NCI-H2196 treated with DMSO at 0.1 percent for 48 hours (cell line): ENCODE measurements around the gene AUTS2.

Experiments used
- DNase-seq: peaks from one replicate; lab custom pipeline; 2025; ENCODE audit not compliant: unreplicated experiment; lab: John Stamatoyannopoulos, UW

AUTS2 gene

DNA sequence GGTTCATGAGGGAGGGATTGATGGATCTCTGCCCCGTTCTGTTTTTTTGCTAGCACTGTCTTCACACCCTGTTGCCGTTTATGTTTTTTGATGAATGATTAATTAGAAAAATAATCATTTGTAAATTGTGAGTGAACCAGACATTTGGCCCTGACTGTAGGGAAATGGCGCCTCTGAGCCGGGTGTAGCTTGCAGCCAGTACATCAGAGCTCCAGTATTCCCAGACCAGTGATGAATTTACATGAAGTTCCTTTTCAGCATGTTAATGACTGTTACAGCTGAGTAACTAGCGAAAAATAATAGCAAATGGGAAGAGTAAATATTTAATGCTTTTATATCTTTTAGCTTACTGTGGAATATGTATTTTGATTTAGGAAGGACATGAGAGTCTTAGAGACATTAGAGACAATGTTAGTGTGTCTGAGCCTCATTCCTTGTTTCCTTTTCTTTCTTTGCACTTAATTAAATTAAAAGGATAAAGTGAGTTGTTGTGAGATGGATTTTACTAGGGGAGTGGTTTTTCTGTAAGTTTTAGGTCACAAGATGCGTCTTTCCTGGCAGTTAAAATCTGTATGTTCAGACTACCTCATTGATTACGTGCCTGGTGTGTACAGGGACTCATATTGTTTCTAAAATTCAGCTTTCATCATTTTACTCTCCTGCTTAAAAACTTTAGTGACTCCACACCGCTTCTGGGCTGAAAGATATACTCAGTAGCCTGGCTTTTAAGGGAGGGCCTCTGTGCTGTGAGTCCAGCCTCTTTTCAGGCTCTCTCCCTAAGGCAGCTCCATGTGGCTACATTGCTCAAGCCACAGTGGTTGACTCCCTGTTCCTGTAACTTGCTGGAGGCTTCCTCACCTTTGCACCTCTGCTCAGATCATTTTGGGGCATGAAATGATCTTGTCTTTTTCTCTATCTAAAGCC, 86.4 kb downstream of the AUTS2 start:
- DNase-seq, result no peak

DNA sequence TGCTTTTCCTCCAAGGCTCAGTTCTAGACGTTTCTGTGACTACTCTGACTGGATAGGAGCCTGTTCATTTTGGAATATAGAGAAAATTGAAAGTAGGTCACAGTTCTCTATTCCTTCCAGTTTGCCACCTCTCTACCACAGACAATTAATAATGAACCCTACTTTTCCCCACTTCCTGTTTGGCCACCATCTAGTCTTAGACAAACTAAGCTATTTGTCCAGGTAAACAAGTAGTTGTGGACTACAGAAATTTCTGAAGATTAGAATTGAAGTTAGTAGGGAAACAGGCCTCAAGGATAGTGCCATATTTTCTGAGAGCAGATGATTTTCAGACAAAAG, 87.0 kb downstream of the AUTS2 start:
- DNase-seq, result no peak

DNA sequence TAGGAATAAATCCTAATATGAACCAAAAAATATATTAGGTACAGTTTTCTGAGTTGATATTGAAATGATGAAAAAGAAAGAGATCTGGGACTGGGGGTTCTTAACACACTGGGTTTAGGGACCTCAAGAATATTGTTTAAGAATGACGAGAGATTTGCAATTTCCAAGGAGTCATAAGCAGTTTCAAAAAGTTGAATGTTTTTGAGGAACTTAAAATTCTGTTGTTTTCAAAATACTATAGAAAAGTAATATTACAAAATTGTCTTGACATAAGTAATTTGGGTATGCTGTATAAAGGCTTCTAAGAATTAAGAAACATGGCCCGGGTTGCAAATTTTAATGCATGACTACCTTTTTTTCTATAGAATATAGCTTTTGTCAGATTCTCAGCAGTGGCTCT, 88.1 kb downstream of the AUTS2 start:
- no peak for DNase-seq

DNA sequence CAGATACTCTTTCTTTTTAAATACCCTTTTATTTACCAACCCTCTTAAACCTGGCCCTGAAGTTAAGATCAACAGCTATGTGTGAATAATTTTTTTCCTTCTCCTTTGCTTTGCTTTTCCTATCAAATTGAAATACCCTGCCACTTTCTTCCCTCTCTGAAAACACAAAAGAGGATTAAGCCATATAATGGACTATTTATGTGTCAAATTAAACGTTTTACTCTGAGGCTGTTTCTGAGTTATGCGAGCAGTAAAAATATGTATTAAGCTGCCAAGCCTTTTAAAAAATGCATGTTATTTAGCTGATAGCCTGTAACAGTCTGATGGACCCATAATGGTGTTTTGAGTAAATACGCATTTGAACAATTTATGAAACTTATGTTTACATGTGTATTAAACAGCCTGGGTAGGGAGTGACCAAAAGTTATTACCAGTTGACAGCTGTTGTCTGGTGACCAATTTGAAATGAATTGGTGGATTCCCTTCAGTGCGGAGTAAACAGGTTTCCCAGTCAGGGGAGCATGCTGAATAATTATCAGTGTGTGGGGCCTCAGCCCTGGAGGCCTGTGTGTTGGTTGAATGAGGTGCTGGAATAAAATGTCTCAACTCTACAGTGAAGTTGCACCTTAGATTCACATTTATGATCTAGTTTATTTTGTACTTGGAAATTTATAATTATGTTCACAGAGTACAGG, 89.6 kb downstream of the AUTS2 start:
- no peak for DNase-seq

DNA sequence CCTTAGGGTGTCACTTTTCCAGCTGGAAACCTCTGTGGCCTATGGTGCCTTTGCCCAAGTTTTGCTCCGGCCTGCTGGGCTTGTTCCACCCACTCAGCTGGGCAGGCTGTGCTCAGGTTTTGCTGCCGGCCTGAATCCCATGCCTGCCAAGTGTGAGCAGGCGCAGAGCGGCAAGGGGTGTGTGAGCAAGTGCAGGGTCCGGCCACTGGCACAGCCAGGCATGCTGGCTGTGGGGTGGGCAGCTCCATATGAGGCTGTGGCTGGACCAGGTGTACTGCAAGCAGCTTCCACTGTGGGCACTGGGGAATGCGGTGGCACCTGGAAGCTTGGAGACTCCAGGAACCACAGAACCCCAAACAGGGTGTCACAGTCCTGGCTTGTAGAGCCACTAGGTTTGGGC, 92.1 kb downstream of the AUTS2 start:
- no peak for DNase-seq

DNA sequence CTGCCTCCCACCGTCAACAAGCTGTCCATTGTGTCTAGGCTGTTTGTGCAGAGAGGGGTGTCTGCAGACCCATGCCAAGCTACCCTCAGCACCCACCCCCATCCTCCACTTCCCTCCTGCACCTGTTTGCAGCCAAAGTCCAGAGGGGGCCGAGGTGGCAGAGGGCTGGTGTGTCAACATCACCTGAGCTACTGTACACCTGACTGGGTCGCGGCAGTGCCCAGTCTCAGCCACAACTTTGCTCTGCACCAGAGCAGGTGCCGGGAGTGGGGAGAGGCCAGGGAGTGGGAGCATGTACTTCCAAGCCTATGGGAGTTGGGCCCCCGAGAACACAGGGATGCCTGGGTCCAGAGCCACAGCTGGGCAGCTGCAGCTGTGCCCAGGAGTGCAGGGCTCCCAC, 93.1 kb downstream of the AUTS2 start:
- DNase-seq, result no peak

DNA sequence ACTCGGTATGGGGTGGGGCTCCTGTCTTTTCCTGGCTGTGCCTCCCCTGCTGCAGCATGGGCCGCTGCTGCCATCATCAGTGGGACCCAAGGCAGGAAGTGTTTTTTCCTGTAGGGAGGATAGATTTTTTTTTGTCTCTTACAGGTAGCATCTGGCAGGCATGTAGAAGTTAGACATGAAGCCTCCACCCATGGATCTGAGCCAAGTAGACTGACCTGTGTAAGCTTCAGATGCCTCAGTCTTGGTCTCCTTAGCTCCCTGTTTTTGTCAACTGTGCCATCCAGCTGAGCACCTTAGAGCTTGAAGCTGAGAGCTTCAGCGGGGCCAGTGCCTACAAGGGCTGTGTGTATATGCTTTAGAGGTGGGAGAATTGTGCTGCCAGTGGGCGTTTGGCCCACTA, 93.5 kb downstream of the AUTS2 start:
- DNase-seq, result no peak

DNA sequence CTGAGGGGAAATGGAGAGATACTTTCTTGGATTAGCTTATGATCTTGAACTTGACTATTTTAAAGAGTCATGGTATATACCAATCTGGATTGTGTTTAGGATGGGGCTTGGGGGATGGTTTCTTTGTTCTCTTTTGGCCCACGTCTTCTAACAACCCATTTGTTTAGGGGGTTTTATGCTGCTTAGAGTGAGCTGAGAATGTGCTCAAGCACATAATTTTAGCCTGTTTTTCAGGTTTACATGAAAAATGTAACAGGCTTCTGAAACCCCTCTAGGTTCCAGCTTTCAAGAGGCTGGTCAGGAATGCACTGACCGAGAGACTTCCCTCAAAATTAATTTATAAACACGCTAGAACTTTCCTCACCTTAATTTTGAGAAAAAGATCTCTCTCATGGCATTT, 94.3 kb downstream of the AUTS2 start:
- DNase-seq, result no peak

DNA sequence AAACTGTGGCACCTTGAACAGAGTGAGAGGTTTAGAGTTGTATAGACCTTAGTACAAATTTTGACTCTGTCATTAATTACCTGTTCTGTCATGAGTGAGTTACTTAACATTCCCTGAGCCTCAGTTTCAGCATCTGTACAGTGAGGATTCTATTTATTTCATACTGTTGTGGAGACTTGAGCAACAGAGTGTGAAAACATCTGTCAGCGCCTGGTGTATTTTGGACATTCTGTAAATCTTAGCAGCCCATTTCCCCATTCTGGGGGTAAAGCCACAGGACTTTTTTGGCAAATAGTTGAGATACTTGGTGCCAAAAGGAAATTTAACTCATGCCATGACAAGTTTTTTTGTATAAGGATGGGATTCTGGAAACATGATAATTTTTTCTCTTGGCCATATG, 94.8 kb downstream of the AUTS2 start:
- no peak for DNase-seq

DNA sequence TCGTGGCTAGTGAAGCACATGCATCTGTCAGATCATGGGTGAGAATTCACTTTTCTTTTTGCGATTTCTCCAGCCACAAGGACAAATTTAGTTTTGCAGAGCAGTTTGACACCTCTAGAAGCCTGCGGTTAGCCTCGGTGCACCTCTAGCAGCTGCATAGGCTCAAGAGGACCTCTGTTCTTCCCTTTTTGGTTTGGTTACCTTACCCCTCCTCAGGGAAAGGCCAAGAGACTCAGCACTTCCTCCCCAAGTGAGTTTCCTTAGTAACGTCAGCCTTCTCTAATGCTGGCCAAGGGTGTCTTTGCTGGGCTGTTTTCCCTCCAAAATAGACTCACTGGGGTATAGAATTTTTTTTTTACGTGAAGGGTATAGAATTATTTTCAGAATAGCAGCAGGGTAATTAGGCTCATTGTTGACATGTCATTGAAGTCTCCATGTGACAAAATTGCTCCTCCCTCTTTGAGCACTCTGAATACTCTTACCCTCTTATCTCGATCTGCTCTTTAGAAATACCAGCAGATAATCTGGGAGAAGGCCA, 97.8 kb downstream of the AUTS2 start:
- no peak for DNase-seq

DNA sequence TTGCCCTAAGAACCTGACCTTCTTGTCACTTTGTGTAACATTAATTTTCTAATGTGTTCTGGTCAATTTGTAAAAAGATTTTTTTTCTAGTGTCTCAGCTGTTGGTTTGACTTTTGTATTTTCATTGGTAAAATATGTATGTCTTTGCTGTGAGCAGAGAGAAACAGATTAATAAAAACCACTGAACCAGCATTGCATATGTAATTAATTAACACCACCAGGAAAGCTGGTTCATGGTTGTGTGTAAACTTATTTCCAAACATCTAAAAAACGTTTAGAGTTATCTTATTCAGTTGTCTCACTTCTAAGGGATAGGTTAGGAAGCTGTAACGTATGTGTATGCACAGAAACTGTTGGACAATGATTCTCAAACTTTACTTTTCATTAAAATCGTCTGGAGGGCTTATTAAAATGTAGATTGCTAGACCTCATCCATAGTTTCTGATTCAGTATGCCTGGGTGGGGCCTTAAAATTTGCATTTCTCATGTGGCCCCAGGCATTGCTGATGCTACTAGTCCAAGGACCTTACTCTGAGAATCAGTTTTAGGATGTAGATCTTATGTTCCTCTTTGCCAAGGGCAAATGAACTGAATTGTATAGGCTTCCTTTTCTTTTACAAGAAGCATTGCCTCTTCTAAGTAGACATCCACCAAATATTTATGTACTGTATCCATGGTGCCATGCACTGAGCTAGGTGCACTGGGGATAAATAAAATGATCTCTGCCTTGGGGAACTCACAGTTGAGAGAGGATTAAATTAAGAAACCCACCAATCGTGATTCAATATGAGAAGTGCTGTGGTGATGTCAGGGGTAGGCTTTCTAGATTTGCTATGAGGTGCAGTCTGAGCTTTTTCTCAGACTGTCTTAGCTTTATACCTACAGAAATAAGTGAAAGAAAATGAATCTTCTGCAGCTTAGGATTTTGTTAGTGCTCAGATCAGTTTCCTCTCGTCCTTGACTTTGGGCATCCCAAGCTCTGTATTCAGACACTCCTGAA, 98.7 kb downstream of the AUTS2 start:
- DNase-seq, result no peak

DNA sequence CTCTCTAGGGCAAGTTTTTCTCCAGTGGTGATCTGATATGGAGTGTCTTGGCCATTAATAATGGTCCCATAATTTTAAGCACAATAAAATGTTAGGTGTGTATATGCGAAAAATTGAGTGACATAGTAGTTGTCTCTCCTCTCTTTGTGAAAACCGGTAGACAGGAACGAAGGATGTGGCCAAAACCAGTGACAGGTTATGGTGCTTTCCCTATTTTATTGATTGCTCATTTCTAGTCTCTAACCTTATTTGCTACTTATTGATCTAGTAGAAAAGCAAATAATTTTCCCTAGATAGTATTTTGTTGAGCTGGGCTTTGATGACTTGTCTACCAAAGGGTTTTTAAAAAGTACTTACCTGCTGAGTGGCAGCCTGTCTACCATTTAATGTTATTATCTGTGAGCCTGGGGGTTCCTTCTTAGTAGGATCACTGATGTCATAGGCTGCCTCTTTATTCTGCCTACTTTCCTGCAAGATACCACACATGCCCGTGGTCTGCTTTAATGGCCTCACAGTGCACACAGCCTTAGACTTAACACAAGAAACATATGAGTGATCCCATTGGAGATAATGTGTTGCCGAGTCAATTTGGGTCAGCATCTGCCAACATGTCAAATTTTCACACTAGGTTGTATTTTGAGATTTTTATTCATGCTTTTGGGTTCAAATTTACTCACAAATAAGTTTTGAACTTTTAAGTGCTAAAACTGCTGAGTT, 100.0 kb downstream of the AUTS2 start:
- DNase-seq, result no peak

DNA sequence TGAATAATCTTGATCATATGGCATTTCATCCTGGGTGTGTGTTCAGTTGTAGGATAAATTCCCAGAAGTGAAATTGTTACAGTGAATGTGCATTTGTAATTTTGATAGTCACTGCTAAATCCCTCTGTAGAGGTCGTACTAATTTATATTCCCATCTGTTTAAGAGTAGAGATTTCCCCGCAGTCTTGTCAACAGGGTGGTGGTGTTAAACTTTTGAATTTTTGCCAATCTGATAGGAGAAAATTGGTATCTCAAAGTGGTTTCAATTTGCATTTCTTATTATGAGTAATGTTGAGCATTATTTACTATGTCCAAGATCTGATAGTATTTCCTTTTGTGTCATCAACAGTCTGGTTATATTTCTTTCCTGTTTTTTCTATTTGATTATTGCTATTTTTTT, 101.7 kb downstream of the AUTS2 start:
- no peak for DNase-seq

DNA sequence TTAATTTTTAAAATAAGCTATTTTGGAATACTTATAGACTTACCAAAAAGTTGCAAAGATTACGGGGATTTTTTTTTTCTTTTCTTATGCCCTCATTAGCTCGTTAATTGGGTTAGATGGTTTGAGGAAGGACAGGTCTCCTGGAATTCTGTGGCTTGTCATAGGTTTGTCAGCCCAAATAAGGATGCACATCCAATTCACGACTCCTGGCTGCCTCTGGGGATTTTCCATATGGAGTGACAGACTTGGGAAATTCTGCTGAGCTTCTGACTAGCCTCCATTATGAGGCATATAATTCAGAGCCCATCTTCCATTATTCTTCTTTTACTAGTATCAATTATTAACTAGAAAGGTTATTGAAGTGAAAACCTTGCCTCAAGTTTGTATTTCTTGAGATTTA, 102.1 kb downstream of the AUTS2 start:
- no peak for DNase-seq

DNA sequence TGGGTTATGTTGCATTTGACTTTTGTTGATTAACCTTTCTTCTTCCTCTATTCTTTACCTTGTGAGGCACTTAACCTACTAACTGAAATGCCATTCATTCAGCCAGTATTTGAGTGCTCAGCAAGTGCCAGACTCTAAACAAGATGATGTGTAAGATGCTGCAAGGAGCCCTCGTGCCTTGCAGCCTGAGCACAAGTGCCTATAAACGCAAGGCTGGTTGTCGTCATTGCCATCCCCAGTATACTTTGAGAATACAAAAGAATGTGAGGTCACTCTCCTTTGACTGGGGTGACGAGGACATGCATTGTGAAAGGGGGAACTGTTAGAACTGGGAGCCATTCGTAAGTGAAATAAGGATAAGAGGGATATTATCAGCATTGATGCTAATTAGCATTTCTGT, 103.0 kb downstream of the AUTS2 start:
- DNase-seq, result no peak

DNA sequence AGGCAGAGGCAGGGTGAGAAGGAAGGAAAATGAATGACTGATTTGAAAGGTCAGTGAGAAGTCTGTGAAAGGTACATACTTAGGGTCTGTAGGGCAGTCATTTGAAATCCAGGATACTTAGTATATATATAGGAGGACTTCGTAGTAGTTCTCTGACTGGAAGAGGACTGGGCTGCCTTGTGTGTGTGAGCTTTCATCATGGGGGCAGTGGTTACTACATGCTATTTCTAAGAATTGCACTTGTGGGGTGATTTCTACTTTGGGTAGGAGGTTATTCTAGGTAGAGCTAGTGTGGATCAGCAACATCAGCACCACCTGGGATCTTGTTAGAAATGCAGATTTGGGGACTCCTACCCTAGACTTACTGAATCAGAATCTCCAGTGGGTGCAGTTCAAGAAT, 104.1 kb downstream of the AUTS2 start:
- DNase-seq, result no peak

DNA sequence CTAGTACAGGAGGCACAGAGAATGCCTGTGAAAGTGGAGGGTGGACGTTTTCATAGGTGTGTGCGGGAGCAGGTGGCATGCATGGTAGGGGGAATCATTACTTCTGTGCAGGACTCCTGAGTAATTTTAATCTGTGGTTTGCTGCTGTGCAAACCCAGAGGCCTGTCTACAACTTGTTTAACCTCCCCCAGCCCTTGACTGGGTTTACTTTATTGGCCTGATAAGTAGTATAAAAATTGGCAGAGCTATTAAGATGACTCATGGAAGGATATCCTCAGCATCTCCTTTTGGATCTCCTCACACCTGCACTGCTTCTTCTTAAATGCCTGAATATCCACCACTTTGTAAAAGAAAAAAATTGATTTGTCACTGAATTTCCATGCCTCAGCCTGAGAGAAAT, 104.8 kb downstream of the AUTS2 start:
- peak; percentile 9 for DNase-seq

DNA sequence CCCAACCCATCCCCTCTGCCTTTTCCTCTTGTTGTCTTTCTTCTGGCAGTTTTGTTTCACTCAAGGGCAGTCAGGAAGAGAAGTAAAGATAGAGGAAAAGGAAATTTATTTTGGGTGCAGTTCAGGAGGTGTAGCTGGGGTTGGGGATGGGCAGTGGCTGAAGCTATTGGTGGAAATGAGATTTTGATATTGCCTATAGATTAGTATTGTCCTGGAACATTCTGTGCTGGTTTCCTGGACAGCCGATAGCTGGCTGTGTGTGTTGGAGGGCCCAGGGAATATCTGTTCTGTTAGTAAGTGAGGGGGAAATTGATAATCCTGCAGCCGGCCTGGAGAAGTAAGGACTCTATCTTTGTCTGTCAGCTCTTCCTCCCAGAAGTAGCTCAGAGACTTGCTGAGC, 107.8 kb downstream of the AUTS2 start:
- DNase-seq, result no peak

DNA sequence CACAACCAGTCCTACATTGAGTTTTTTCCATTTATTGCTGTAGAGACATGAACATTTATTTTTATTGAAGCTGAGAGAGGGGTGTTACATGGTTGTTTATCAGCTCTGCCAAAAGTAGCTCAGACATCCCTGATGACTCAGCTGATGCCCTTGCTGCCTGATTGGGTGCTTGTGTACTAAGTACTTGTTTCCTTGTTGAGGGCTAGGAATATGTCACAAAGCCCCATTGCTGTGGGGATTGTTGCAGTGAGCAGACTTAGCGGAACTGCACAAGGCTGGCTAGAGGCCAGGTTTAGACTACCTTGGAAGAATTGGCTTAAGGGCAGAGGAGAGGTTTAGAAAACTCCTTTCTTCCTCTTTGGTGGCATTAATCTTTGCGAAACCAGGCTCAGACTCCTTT, 110.6 kb downstream of the AUTS2 start:
- peak; percentile 28 for DNase-seq

DNA sequence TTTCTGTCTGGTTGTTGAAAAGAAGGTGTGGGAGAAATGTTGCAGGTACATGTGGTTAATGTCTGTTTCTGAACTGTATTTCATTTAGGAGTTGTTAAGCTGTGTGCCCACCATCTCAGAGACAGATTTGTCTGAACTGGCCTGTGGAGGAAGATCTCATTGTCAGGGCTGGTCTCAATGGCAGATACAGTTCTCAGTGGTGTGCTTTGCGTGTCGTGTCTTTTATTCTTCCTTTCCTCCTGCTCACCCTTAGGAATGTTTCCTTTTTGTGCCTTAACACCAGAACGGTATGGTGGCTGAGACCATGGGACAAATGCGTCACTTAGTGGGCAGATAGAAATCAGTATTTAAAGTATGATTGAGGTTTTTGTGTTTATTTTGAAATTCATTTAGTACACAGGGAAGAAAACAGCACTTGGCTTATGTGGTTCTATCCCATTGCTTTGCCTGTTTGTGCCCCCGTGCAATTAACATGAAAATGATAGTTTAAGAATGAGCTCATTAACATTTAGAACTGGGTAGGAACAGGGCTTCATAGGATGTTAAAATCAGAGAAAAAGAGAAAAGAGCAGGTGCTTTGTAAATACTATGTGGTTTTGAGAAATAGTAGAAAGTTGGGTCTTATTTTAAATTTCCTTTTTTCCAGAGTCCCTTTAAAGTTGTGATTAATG, 112.6 kb downstream of the AUTS2 start:
- DNase-seq, result no peak
